Stimulated activated CD4-positive, alpha-beta T cell treated with anti-CD3 and anti-CD28 coated beads, Interleukin-15, amount 100 ng/mL, for 24 hours (primary cell): ENCODE measurements around the gene UBE2G2.

Experiments
- DNase-seq: peaks from one replicate; pipeline ENCODE4 v3.0.0-alpha.2; 2020

Gene UBE2G2

DNA sequence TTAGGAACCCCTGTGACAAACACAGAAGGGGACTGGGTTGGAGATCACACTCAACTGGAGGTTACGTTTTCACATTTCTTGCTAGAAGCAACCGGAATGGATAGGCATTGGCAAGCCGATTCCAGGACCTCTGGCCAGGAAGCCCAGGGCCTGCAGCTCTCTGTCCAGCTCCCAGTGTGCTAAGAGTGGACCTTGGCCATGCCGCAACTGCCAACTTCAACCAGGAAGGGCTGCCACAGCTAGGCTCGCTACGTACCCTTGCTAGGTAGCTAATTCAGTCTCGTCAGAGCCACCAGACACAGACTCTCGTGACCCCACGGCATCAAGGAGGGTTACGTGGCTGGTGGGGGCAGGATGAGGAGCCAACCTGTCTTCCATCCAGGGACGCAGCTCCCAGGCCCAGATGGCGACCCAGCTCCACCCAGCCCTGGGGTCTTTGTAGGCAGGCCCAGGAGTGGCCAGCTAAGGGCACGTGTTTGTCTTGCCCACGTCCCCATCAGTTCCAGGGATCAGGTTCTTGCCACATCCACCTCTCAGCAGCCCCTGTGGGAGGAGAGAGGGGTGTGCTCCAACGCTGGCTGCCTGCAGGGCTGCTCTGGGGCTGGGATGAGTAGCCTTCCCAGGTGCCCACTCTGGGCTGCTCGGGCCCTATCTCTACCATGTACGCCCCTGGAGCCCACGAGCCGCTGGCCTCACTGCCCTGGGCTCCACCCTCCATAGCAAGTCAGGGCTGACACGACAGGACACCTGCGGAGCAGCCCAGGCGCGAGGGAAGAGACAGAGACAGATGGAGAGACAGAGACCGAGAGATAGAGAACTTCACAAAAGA, 39.2 kb downstream of the UBE2G2 start:
- no peak for DNase-seq

DNA sequence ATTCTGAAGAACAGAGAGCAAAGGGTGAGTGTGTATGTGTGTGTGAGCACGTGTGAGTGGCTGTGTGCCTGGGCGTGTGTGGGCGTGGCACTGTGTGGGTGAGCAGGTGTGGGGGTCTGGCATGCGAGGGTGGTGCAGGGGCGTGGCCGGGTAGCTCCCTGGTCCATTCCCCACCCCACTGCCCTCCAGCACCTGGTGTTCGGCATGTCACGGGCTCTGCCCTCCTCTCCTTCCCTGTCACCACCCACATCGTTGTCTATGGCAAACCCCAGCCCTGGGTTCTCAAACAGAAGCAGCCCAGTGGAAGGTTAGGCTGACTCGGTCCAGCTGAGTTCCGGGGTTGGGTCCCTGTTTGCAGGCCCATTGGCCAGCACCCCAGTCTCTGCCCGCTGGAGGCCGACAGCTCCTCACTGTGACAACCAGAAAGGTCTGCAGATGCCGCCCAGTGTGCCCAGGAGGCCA, 39.8 kb downstream of the UBE2G2 start:
- no peak for DNase-seq

- peak; percentile 37 for DNase-seq
Observed at GRCh38 chr21:44761011-44761729, 40.5 kb downstream of the UBE2G2 start.

- DNase-seq: no peak
Observed at GRCh38 chr21:44760376-44760775, 41.2 kb downstream of the UBE2G2 start.

DNA sequence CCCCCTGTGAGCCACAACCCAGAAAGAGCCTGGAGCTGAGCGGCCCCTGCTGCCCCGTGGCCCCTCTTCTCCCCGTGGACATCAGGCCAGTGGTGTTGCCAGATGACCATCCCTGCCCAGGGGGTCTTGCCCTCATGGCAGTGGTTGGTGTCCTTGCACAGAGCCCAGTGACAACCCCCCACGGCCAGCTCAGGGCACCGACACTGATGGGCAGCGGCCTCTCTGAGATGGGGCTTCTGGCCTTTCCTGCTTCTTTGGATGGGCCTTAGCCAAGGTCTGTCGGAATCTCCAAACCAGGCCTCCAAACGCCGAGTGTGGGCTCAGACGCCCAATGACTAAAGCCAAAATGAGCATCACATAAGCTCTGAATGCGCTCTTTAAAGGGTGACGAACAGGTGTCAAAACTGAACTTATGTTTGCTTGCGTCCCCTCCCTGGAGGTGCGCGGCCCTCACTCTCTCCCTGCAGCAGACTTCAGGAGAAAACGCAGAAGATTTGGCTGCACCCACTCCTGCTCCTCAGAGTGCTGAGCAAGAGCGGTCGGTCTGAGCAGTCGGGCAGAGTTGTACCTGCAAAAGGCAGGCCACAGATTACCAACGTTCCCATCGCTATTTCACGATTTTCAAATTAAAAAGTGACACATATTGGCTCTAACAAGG, 41.9 kb downstream of the UBE2G2 start:
- no peak for DNase-seq

- DNase-seq: no peak
Observed at GRCh38 chr21:44758781-44759627, 42.6 kb downstream of the UBE2G2 start.

DNA sequence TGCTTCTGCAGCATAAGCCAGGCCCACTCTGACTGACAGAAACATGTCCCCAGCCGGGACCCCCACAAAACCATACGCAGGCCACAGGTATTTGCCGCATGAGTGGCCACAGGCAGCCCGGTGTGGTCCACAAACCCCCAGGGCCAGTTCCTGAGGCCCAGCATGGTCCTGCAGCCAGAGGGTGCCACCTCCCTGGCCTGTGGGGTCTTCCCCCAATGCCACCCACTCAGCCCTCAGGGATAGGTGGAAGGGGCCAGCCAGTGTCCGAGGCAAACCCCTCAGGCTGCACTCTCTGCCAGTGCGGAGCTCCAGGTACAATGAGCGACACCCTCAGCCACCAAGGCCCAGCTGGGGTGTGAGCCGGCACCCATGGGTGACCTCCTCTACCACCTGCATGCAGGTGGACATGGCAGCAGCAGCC, 43.5 kb downstream of the UBE2G2 start:
- no peak for DNase-seq

DNA sequence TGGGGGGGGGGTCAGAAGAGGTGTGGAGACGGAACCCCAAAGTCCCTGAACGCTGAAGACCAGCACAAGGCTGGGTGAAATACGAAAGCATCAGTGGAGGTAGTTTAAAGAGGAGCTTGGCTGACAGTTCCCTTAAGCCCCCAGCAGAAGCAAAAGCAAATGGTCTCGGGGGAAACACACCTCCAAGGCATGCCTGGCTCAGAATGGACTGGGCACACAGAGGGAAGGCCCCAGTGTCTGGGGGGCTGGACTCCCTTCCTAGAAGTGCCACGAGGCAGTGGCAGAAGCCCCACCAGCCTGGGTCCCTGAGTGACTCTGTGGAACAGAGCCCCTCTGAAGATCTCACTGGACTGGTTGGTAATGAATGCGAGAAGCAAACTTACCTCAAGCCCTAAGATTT, 43.9 kb downstream of the UBE2G2 start:
- no peak for DNase-seq

DNA sequence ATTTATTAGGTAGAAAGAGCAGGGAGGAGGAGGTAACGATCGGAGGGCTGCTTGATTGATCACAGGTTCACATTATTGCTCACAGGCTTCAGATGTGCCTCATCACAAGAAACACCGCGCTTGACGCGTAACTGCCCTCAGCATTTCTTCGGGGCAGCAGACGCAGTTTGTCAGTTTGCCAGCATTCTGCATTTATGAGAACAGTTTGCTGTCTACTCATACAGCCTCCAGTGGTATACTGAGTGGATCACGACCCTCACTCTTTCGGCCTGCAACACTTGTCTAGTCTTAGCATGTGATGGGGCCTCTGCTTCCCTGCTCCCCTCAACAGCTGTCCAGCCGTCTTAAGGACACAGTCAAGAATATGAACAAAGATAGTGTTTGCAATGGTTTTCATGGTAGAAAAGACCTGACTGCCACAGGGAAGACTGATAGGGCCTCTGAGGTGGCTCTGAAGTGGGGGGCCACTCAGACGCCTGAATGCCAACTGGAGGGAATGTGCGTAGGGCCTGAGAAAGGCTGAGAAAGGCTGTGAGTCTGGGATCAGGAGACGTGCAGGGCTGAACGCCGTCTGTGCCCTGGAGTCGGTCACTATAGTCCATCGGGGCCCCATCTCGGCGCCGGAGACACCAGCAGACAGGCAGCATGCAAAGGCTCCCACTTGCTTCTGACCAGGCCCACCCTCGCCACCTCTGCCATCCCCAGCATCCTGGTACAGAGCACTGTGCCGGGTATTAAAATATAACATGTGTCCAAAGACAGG, 45.0 kb downstream of the UBE2G2 start:
- no peak for DNase-seq

DNA sequence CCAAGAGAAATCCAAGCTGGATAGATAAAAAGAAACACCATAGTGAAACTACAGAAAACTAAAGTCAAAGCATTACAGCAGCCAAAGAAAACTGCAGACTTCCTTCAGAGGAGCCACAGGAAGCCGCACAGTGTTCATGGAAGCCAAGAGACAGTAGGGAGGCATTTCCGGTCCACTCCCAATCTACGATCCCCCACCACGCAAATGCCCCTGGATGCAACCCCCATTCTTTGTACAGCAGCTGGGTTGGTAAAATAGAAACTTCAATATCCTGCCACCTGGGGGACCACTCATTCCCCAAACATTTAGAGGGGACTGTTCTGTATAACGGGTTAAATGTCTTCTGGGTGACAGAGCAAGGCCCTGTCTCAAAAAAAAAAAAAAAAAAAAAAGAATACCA, 46.4 kb downstream of the UBE2G2 start:
- no peak for DNase-seq

- DNase-seq: no peak
Observed at GRCh38 chr21:44753357-44753756, 48.3 kb downstream of the UBE2G2 start.

- no peak for DNase-seq
Observed at GRCh38 chr21:44752671-44753235, 48.9 kb downstream of the UBE2G2 start.

DNA sequence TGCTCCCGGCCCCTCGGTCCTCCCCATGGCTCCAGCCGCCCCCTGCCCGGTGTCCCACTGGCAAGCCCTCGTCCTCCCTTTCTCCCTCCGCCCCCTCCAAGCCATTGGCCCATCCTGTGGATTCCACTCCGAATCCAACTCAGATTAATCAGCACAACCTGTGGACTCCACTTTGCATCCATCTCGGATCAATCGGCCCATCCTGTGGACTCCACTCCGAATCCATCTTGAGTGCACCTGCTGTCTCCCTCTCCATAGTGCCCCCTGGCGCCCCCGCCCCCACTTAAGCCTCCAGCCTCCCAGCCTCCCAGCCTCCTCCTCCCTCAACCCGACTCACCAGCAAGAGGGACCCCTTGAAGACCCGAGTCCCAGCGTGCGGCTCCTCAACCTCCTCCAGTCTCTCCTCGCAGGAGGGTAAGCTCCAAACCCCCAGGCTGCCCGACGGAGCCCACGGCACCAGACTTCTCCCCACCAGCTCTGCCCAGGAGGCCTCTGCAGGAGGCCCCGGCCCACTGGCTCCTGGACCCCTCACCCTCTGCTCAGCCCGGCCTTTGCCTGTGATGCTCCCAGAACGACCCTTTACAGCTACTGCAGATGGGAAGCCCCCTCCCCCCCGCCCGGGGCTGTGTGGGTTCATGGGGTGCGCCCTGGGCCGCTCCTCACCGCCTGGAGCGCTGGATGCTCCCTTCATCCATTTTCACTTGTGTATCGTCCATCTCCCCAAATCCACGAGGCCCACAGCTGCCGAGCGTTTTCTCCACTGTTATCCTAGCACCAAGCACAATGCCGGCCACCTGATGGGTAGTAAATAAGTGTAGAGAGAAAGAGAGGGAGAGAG, 49.6 kb downstream of the UBE2G2 start:
- no peak for DNase-seq

- no peak for DNase-seq
Observed at GRCh38 chr21:44751186-44751798, 50.3 kb downstream of the UBE2G2 start.

GRCh38 chr21:44750675-44751025, 51.0 kb downstream of the UBE2G2 start:
- no peak for DNase-seq

GRCh38 chr21:44749759-44750674, 51.6 kb downstream of the UBE2G2 start:
- no peak for DNase-seq

DNA sequence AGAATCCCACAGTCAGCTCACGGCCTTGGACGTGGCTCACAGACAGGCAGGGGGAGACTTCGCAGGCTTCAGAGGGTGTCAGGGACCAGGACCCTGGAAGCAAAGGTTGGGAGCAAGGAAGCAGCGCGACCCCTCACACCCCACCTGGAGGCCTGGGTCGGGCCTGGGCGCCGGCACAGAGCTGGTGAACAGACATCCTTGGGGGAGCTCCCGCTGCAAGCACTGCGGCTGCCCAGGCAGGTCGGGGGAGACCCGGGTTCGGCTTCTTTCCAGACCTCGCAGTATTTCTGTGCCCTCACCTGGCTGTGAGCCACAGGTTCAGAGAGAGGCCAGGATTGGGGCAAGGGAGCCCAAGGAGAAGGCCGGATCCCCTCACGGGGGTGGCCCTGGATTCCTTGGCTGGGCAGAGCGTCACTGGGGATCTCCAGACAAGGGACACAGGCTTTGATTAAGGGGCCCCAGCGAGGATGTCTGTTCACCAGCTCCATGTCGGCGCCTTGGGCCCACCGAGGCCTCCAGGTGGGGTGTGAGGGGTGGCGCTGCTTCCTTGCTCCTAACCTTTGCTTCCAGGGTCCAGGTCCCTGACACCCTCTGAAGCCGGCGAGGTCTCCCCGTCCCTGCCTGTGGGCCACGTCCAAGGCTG, 52.4 kb downstream of the UBE2G2 start:
- no peak for DNase-seq

DNA sequence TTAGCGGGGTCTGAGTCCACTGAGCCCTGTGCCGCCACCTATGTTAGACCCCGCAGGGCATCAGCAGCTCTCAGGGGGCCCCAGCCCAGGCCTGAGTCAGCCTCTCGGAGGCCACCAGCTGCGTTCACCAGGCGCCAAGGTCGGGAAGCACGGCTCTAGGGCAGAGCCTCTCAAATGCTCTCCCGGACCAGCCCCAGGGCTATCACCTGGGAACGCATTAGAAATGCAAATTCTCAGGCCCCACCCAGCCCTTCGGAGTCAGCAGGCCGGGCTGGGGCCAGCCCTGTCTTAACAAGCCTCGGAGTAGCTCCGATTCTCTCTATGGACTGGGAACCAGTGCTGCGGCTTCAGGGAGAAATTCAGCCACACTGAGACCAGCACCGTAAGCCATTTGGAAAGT, 53.0 kb downstream of the UBE2G2 start:
- no peak for DNase-seq
